Measurements from ENCODE around the gene NACC1.

The NACC1 gene

GRCh38 chr19:13150187-13150930, 32.3 kb downstream of the NACC1 start, which contains the start of the genes IER2 and STX10 (continued):
- TF ChIP-seq, protein P1, sequence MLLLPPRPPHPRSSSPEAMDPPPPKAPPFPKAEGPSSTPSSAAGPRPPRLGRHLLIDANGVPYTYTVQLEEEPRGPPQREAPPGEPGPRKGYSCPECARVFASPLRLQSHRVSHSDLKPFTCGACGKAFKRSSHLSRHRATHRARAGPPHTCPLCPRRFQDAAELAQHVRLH (tag by site-specific recombination; IDR thresholded peaks at IDR 0.05): no peak
- TF ChIP-seq ZNF624 (tag by site-specific recombination; IDR thresholded peaks at IDR 0.05) (no peak), ZNF280C (tag by site-specific recombination; IDR thresholded peaks at IDR 0.05) (no peak), HOXD13 (CRISPR knock-in tag; IDR thresholded peaks at IDR 0.05; ENCODE audit: borderline replicate concordance) (no peak), ZBTB7A (tag by site-specific recombination; IDR thresholded peaks at IDR 0.05; ENCODE audit: low read depth) (peak; percentile 95), ZNF549 (tag by site-specific recombination; IDR thresholded peaks at IDR 0.05) (no peak), ZNF248 (tag by site-specific recombination; IDR thresholded peaks at IDR 0.05) (no peak), ZEB2 (tag by site-specific recombination; IDR thresholded peaks at IDR 0.05) (peak; percentile 95), ZXDB (tag by site-specific recombination; IDR thresholded peaks at IDR 0.05) (peak; percentile 89), ZNF362 (tag by site-specific recombination; IDR thresholded peaks at IDR 0.05) (no peak), ZNF24 (tag by site-specific recombination; IDR thresholded peaks at IDR 0.05) (peak; percentile 69), ZNF571 (tag by site-specific recombination; IDR thresholded peaks at IDR 0.05) (no peak), SP7 (tag by site-specific recombination; IDR thresholded peaks at IDR 0.05) (peak; percentile 53; the same call in 1 of the 2 replicates), ZNF692 (tag by site-specific recombination; IDR thresholded peaks at IDR 0.05) (0 out of 2 replicates have a peak, but pooled peaks have one; percentile 13), ZNF19 (tag by site-specific recombination; IDR thresholded peaks at IDR 0.05; ENCODE audit: low read depth) (no peak), GFI1B (tag by site-specific recombination; IDR thresholded peaks at IDR 0.05) (no peak), TRIM28 (IDR thresholded peaks at IDR 0.05; ENCODE audit: borderline replicate concordance, low read length) (no peak), PRDM10 (tag by site-specific recombination; IDR thresholded peaks at IDR 0.05) (no peak), ZNF280D (tag by site-specific recombination; IDR thresholded peaks at IDR 0.05) (no peak), ZNF558 (tag by site-specific recombination; IDR thresholded peaks at IDR 0.05) (no peak), WT1 (tag by site-specific recombination; IDR thresholded peaks at IDR 0.05) (no peak), IKZF3 (tag by site-specific recombination; IDR thresholded peaks at IDR 0.05) (no peak), ZNF175 (tag by site-specific recombination; IDR thresholded peaks at IDR 0.05) (no peak)
- TF ChIP-seq, protein P2, sequence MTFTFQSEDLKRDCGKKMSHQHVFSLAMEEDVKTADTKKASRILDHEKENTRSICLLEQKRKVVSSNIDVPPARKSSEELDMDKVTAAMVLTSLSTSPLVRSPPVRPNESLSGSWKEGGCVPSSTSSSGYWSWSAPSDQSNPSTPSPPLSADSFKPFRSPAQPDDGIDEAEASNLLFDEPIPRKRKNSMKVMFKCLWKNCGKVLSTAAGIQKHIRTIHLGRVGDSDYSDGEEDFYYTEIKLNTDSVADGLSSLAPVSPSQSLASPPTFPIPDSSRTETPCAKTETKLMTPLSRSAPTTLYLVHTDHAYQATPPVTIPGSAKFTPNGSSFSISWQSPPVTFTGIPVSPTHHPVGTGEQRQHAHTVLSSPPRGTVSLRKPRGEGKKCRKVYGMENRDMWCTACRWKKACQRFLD (tag by site-specific recombination; IDR thresholded peaks at IDR 0.05): no peak
- TF ChIP-seq, protein P3, sequence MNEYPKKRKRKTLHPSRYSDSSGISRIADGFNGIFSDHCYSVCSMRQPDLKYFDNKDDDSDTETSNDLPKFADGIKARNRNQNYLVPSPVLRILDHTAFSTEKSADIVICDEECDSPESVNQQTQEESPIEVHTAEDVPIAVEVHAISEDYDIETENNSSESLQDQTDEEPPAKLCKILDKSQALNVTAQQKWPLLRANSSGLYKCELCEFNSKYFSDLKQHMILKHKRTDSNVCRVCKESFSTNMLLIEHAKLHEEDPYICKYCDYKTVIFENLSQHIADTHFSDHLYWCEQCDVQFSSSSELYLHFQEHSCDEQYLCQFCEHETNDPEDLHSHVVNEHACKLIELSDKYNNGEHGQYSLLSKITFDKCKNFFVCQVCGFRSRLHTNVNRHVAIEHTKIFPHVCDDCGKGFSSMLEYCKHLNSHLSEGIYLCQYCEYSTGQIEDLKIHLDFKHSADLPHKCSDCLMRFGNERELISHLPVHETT (tag by site-specific recombination; IDR thresholded peaks at IDR 0.05): peak; percentile 76; the same call in 1 of the 2 replicates
